Coronary artery (tissue), 2 donors: ENCODE results near the gene DTWD1.
"Not testable (repeated sequence)": the region's sequence is repeated elsewhere in the genome, so short reads cannot be mapped to it uniquely, and the experiment has no call there.

Experiments
- DNase-seq: peaks from one replicate; pipeline ENCODE4 v3.0.0-alpha.2; 2017; ENCODE audit warnings: low spot score
- H3K27ac ChIP-seq, 2 donors: fragments of 200-600 bp; sonication (generic); one replicate each; pipeline ENCODE4 v1.5.1; 2016 to 2019
- H3K4me3 ChIP-seq: fragments of 200-600 bp; sonication (generic); 2 replicates; pipeline ENCODE4 v1.5.1; 2016; ENCODE audit warnings: mild to moderate bottlenecking, moderate library complexity
- CTCF ChIP-seq: fragments of 200-600 bp; sonication (generic); IDR thresholded peaks from one replicate; pipeline ENCODE4 v1.5.1; 2019; ENCODE audit warnings: antibody characterized with exemption

The DTWD1 gene

GRCh38 chr15:49620658-49621368, at the start of gene DTWD1, which contains the start of gene FAM227B:
Gene DTWD1 (plus strand): TSS chr15:49621048. CDS start chr15:49625168, 4,120 bp downstream.
Gene FAM227B (minus strand): TSS chr15:49620818. CDS start chr15:49615171, 5,647 bp downstream.
- Histone ChIP-seq H3K4me3 (peak within 1 kb of the TSS; percentile 76), H3K27ac (peak within 1 kb of the TSS; percentile 87 to 90)
- TF ChIP-seq CTCF, result no peak
- peak; percentile 99 for DNase-seq

GRCh38 chr15:49573421-49573820, 47.4 kb upstream of the DTWD1 start:
- no peak overlapping the region for H3K4me3 ChIP-seq
- H3K27ac ChIP-seq, result no peak overlapping the region
- no peak for DNase-seq
- no peak for TF ChIP-seq CTCF

- DNase-seq, result no peak
- no peak for TF ChIP-seq CTCF
- no peak overlapping the region for H3K27ac ChIP-seq
- H3K4me3 ChIP-seq, result no peak overlapping the region
Observed at GRCh38 chr15:49589030-49589429, 31.8 kb upstream of the DTWD1 start.

- H3K4me3 ChIP-seq, DNase-seq, H3K27ac ChIP-seq: not testable (repeated sequence)
Observed at GRCh38 chr15:49592829-49593316, 28.0 kb upstream of the DTWD1 start.

GRCh38 chr15:49604625-49605409, 16.0 kb upstream of the DTWD1 start:
- Histone ChIP-seq H3K4me3 (no peak overlapping the region), H3K27ac (no peak overlapping the region)
- TF ChIP-seq CTCF, result no peak
- DNase-seq, result no peak

GRCh38 chr15:49605588-49605987, 15.3 kb upstream of the DTWD1 start:
- H3K27ac ChIP-seq, result no peak overlapping the region
- no peak overlapping the region for H3K4me3 ChIP-seq
- DNase-seq, result no peak
- no peak for TF ChIP-seq CTCF

DNA sequence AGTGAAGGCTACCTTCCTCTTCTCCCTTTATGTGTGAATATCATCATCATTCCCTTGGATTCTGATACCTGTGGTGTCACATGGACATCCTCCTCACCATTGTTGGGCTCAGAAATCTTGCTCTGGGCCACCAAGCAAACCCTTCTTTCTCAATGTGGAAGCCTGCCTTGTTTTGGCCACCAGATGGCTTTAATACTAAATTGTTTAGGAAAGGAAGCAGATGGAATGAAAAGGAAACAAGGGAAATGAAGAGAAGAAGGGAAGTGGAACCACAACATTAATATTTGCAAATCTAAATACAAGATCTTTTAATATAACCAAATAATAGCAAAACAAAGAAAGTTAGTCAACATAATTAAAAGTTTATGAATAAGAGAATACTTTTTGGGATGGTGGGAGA, 14.3 kb upstream of the DTWD1 start:
- TF ChIP-seq CTCF, result no peak
- DNase-seq, result no peak
- Histone ChIP-seq H3K27ac (no peak overlapping the region), H3K4me3 (no peak overlapping the region)
